Measurements from ENCODE around the gene PANK1. TPM values are rescaled to one million over a fixed set of nuclear protein-coding genes. Genes with fewer than 3 reads are reported as not detected.

The PANK1 gene
- polyA plus RNA-seq, 1 donor from 2014 or later = 0.86 TPM

Other genes with a start within 250 kb of the PANK1 start
- 17.3 TPM for gene IFIT5, start 230.7 kb downstream of the PANK1 start, polyA plus RNA-seq
- gene SLC16A12, start 109.6 kb downstream of the PANK1 start, polyA plus RNA-seq = not detected
- 28.8 TPM for gene KIF20B, start 56.3 kb upstream of the PANK1 start, polyA plus RNA-seq